Neural cell (in vitro differentiated cells): Measurements from ENCODE around the gene SERAC1. TPM values are rescaled to one million over a fixed set of nuclear protein-coding genes. Genes with fewer than 3 reads are reported as not detected.

ENCODE experiments used
- polyA plus RNA-seq: library from polyadenylated mRNA; depleted of rRNA; stranded (reverse); fragments of >200 nt; gene quantifications from 2 replicates; pipeline ENCODE4 v1.2.3, GENCODE V29; 2014

SERAC1 gene
- polyA plus RNA-seq, 1 donor from 2014 or later = 22.2 TPM

Other genes with a start within 250 kb of the SERAC1 start
- 0.12 TPM in 1 of 2 replicates, not detected in the other for gene SYNJ2, start 186.4 kb downstream of the SERAC1 start, polyA plus RNA-seq
- 15.8 and 19.1 TPM in 2 replicates for gene GTF2H5, start 88 bp upstream of the SERAC1 start, polyA plus RNA-seq
- 30.6 and 34.4 TPM in 2 replicates for gene TULP4, start 144.2 kb upstream of the SERAC1 start, polyA plus RNA-seq